HG02840 (cell line): ENCODE measurements around the gene CAPN9.

Experiments used
- ATAC-seq: cut with Tn5 transposase; IDR thresholded peaks from one replicate; pipeline ENCODE4 v1.9.1; 2021; ENCODE audit warnings: mild to moderate bottlenecking, moderate library complexity, moderate number of reproducible peaks; ENCODE audit not compliant: unreplicated experiment, low FRiP score

CAPN9 gene

GRCh38 chr1:230745071-230745470 lies 2.1 kb upstream of the CAPN9 start:
- ATAC-seq: no peak

GRCh38 chr1:230746617-230747016 lies 571 bp upstream of the CAPN9 start:
- ATAC-seq: no peak

GRCh38 chr1:230747890-230748800 lies 957 bp downstream of the CAPN9 start:
- no peak for ATAC-seq

- ATAC-seq: no peak
These were observed 2.0 kb downstream of the CAPN9 start for GRCh38 chr1:230749150-230749549.

GRCh38 chr1:230749635-230750034 lies 2.4 kb downstream of the CAPN9 start:
- no peak for ATAC-seq

- no peak for ATAC-seq
These were observed 3.4 kb downstream of the CAPN9 start for GRCh38 chr1:230750576-230750975.

GRCh38 chr1:230750986-230751625 lies 3.9 kb downstream of the CAPN9 start:
- no peak for ATAC-seq

- ATAC-seq: no peak
These were observed 5.2 kb downstream of the CAPN9 start for GRCh38 chr1:230752407-230752806.

- ATAC-seq: no peak
These were observed 6.0 kb downstream of the CAPN9 start for GRCh38 chr1:230753191-230753585.

- ATAC-seq: no peak
These were observed 6.5 kb downstream of the CAPN9 start for GRCh38 chr1:230753586-230754251.

GRCh38 chr1:230754796-230755195 lies 7.6 kb downstream of the CAPN9 start:
- ATAC-seq: no peak

GRCh38 chr1:230757856-230758708 lies 10.9 kb downstream of the CAPN9 start:
- ATAC-seq: no peak

- ATAC-seq: no peak
These were observed 11.7 kb downstream of the CAPN9 start for GRCh38 chr1:230758709-230759368.

- ATAC-seq: no peak
These were observed 12.3 kb downstream of the CAPN9 start for GRCh38 chr1:230759369-230760065.

GRCh38 chr1:230760360-230760827 lies 13.2 kb downstream of the CAPN9 start:
- no peak for ATAC-seq

- no peak for ATAC-seq
These were observed 14.4 kb downstream of the CAPN9 start for GRCh38 chr1:230761443-230762167.

- no peak for ATAC-seq
These were observed 16.9 kb downstream of the CAPN9 start for GRCh38 chr1:230763927-230764591.

GRCh38 chr1:230766318-230766717 lies 19.1 kb downstream of the CAPN9 start:
- no peak for ATAC-seq
